ENCODE data around the gene PSMD8.

Gene PSMD8

DNA sequence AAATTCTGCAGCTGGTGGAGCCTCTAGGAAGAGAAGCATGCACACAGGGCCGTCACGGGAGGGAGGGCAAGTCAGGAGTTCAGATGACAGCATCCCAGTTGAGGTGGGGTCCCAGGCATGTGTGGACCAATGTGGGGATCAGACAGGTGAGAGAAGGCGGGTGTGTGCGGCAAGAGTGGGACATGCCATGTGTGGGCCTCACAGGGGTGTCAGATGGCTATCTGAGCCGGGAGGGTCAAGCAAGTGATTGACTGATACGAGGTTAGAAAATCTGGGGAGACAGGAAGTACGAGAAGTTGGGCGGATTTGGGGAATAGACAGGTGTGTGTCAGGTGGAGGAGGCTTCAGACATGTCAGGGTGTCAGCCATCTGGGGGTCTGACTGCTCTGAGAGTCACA, 42.8 kb downstream of the PSMD8 start:
- TF ChIP-seq, protein P1, sequence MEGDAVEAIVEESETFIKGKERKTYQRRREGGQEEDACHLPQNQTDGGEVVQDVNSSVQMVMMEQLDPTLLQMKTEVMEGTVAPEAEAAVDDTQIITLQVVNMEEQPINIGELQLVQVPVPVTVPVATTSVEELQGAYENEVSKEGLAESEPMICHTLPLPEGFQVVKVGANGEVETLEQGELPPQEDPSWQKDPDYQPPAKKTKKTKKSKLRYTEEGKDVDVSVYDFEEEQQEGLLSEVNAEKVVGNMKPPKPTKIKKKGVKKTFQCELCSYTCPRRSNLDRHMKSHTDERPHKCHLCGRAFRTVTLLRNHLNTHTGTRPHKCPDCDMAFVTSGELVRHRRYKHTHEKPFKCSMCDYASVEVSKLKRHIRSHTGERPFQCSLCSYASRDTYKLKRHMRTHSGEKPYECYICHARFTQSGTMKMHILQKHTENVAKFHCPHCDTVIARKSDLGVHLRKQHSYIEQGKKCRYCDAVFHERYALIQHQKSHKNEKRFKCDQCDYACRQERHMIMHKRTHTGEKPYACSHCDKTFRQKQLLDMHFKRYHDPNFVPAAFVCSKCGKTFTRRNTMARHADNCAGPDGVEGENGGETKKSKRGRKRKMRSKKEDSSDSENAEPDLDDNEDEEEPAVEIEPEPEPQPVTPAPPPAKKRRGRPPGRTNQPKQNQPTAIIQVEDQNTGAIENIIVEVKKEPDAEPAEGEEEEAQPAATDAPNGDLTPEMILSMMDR (IDR thresholded peaks at IDR 0.05; ENCODE audit: low read depth, low read length): no peak
- no peak for TF ChIP-seq POLR2A (IDR thresholded peaks at IDR 0.05; ENCODE audit: extremely low read depth, insufficient read length)
- no peak for TF ChIP-seq MAX (IDR thresholded peaks at IDR 0.05; ENCODE audit: low read depth, low read length)
- TF ChIP-seq MYC (IDR thresholded peaks at IDR 0.05; ENCODE audit: low read depth, low read length): no peak
- no peak for DNase-seq (ENCODE audit: low read depth)
- H3K4me3 ChIP-seq (ENCODE audit: low read depth, low read length): no peak overlapping the region

DNA sequence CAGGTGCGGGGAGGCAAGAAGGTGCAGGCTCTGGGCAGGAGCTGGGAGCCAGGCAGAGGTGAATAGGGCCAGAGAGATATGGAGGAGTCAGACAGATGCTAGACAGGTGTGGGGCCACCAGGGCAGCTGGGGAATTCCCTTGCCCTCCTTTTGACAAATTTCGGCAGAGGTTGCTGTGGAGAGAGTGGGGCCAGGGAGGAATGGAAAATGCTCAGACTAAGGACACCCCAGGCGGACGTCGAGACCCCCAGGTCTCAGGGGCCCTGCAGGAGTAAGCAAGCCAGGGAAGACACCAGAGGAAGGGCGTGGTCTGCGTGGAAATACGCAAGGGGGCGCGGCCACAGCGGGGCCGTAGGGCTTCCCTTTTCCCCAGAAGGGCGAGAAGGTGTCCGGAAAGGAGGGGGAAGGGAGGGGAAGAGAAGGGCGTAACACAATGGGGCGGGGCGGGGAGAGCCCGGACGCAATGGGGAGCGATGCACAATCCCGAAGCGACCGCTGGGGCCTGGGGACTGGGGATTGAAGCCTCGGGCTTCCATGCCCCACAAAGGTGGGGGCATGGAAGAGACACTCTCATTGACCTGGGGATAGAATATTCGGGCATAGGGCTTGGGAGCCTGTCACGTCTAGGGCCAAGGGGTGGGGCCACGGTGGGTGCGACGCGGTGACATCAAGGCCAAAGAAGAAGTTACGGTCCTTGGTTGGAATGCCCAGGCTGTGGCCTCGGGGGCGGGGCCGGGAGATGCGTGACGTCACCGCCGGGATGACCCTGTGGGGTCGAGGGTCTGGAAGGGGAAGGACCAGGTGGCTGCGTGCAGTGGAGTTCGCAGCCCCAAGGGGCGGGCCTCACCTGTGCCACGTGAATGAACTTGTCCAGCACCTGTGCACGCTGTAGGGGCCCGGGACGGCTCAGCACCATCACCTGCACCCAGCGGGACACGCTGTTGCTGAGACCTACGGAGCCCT, 43.5 kb downstream of the PSMD8 start:
- TF ChIP-seq MYC (IDR thresholded peaks at IDR 0.05; ENCODE audit: low read depth, low read length): no peak
- no peak for TF ChIP-seq MAX (IDR thresholded peaks at IDR 0.05; ENCODE audit: low read depth, low read length)
- TF ChIP-seq, protein P1 (IDR thresholded peaks at IDR 0.05; ENCODE audit: low read depth, low read length): no peak
- no peak for TF ChIP-seq POLR2A (IDR thresholded peaks at IDR 0.05; ENCODE audit: extremely low read depth, insufficient read length)
- DNase-seq (ENCODE audit: low read depth): peak; percentile 69
- no peak overlapping the region for H3K4me3 ChIP-seq (ENCODE audit: low read depth, low read length)

GRCh38 chr19:38420935-38421334, 46.6 kb downstream of the PSMD8 start:
- no peak for DNase-seq (ENCODE audit: low read depth)
- no peak for TF ChIP-seq POLR2A (IDR thresholded peaks at IDR 0.05; ENCODE audit: extremely low read depth, insufficient read length)
- TF ChIP-seq, protein P1 (IDR thresholded peaks at IDR 0.05; ENCODE audit: low read depth, low read length): no peak
- TF ChIP-seq MYC (IDR thresholded peaks at IDR 0.05; ENCODE audit: low read depth, low read length): no peak
- no peak for TF ChIP-seq MAX (IDR thresholded peaks at IDR 0.05; ENCODE audit: low read depth, low read length)
- no peak overlapping the region for H3K4me3 ChIP-seq (ENCODE audit: low read depth, low read length)

GRCh38 chr19:38421856-38422255, 47.5 kb downstream of the PSMD8 start:
- no peak overlapping the region for H3K4me3 ChIP-seq (ENCODE audit: low read depth, low read length)
- no peak for DNase-seq (ENCODE audit: low read depth)
- TF ChIP-seq, protein P1 (IDR thresholded peaks at IDR 0.05; ENCODE audit: low read depth, low read length): no peak
- TF ChIP-seq MAX (IDR thresholded peaks at IDR 0.05; ENCODE audit: low read depth, low read length): no peak

DNA sequence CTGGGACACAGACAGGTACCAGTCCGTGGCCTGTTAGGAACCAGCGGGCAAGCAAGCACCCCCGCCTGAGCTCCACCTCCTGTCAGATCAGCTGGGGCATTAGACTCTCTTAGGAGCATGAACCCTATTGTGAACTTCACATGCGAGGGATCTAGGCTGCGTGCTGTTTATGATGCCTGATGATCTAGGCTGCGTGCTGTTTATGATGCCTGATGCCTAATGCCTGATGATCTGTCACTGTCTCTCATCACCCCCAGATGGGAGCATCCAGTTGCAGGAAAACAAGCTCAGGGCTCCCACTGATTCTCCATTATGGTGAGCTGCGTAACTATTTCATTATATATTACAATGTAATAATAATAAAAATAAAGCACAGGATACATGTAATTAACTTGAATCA, 48.1 kb downstream of the PSMD8 start:
- no peak overlapping the region for H3K4me3 ChIP-seq (ENCODE audit: low read depth, low read length)
- DNase-seq (ENCODE audit: low read depth): no peak
- TF ChIP-seq POLR2A (IDR thresholded peaks at IDR 0.05; ENCODE audit: extremely low read depth, insufficient read length): no peak
- no peak for TF ChIP-seq MAX (IDR thresholded peaks at IDR 0.05; ENCODE audit: low read depth, low read length)
- TF ChIP-seq, protein P1 (IDR thresholded peaks at IDR 0.05; ENCODE audit: low read depth, low read length): no peak
- no peak for TF ChIP-seq MYC (IDR thresholded peaks at IDR 0.05; ENCODE audit: low read depth, low read length)

Data from NB4 (cell line).